ENCODE measurements around the gene CDC14B.

Gene CDC14B

DNA sequence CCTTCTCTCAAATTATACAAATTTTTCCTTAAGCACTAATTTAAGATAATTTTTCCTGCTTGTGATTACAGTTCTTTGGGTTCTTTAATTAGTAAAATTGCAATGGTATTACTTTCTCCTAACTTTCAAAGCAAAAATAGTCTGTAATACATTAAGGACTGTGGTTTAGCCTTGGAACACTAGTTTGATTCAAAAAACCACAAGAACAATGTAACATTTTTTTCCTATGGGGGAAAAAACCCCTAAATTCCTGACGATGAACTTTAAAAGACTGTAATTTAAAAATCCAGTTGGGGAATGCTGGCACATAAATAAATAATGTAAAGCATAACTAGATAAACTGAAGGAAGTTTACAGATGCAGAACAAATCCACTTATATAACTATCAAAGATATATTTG lies 65.3 kb downstream of the CDC14B start:
- Histone ChIP-seq H3K27me3 (ENCODE audit: control insufficient read depth in 1 of 2, insufficient read depth in 1 of 2, low read length in 2 of 2) (no peaks in the 10 kb centered on the region), H3K9ac (ENCODE audit: low read length) (peak overlapping the region; percentile 76), H2AFZ (ENCODE audit: low read depth, low read length) (no peak overlapping the region), H2BK12ac (ENCODE audit: low read length in 2 of 2) (no peak overlapping the region), H3K4ac (ENCODE audit: low read depth in 1 of 2, low read length in 2 of 2) (no peak overlapping the region), H3K27ac (ENCODE audit: low read length, poor library complexity, severe bottlenecking) (no peak overlapping the region), H3K23ac (ENCODE audit: low read length in 2 of 2) (no peak overlapping the region), H3K36me3 (ENCODE audit: control insufficient read depth in 1 of 2, insufficient read depth in 2 of 2, low read depth in 1 of 2, low read length in 2 of 2) (peaks cover 4 to 47% of the 10 kb centered on the region in 2 experiments), H3K14ac (ENCODE audit: low read length in 2 of 2) (no peak overlapping the region), H4K91ac (ENCODE audit: low read length) (no peak overlapping the region), H3K79me1 (replicated peaks; ENCODE audit: low read length, poor library complexity, severe bottlenecking) (peaks cover 10% of the 10 kb centered on the region), H2BK15ac (ENCODE audit: low read depth, poor library complexity, severe bottlenecking) (no peak overlapping the region), H3K9me3 (ENCODE audit: control insufficient read depth, low read length) (no peaks in the 10 kb centered on the region), H2BK120ac (ENCODE audit: low read depth, low read length) (no peak overlapping the region), H3K4me1 (ENCODE audit: control insufficient read depth, insufficient read depth, low read depth, low read length) (peaks cover 9% of the 10 kb centered on the region), H2BK5ac (ENCODE audit: low read depth, low read length, poor library complexity, severe bottlenecking) (no peak overlapping the region), H3K4me2 (ENCODE audit: low read length, poor library complexity, severe bottlenecking) (no peak overlapping the region), H4K8ac (ENCODE audit: low read length) (no peak overlapping the region), H2AK5ac (ENCODE audit: low read length, severe bottlenecking) (no peak overlapping the region), H3K18ac (ENCODE audit: low read depth in 1 of 2, low read length in 2 of 2) (no peak overlapping the region), H3K4me3 (ENCODE audit: insufficient read depth in 1 of 2, low read depth in 1 of 2, low read length in 2 of 2) (no peak overlapping the region)
- no CpG with 5 or more reads among the region's 1 CpG for WGBS
- no peak for DNase-seq

DNA sequence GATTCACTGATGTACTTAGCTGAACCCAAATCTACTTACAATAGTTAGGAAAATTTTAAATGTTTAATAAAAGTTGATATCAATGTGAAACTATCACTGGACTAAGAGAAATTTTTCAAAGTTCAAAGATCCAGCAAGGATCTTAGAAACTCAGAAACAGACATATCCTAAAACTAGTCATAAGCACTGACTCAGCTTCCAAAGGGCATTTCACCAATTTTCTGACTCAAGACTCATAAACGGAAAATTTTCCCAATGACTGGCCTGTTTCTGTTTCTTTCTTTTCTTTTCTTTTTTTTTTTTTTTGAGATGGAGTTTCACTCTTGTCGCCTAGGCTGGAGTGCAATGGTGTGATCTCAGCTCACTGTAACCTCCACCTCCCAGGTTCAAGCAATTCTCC lies 66.6 kb downstream of the CDC14B start:
- peaks cover 9% of the 10 kb centered on the region for H3K4me1 ChIP-seq (ENCODE audit: control insufficient read depth, insufficient read depth, low read depth, low read length)
- peak; percentile 78 for DNase-seq
- WGBS = 20% methylated on average over 1 of the region's 2 CpGs
- H3K27ac ChIP-seq (ENCODE audit: low read length, poor library complexity, severe bottlenecking) = no peak overlapping the region
- no peak overlapping the region for H2AFZ ChIP-seq (ENCODE audit: low read depth, low read length)
- no peak overlapping the region for H4K91ac ChIP-seq (ENCODE audit: low read length)
- H3K14ac ChIP-seq (ENCODE audit: low read length in 2 of 2) = no peak overlapping the region
- H2AK5ac ChIP-seq (ENCODE audit: low read length, severe bottlenecking) = no peak overlapping the region
- H3K27me3 ChIP-seq (ENCODE audit: control insufficient read depth in 1 of 2, insufficient read depth in 1 of 2, low read length in 2 of 2) = no peaks in the 10 kb centered on the region
- H3K36me3 ChIP-seq (ENCODE audit: control insufficient read depth in 1 of 2, insufficient read depth in 2 of 2, low read depth in 1 of 2, low read length in 2 of 2) = peaks cover 4 to 42% of the 10 kb centered on the region in 2 experiments
- no peak overlapping the region for H2BK5ac ChIP-seq (ENCODE audit: low read depth, low read length, poor library complexity, severe bottlenecking)
- H3K9ac ChIP-seq (ENCODE audit: low read length) = peak overlapping the region; percentile 76
- H3K23ac ChIP-seq (ENCODE audit: low read length in 2 of 2) = no peak overlapping the region
- H2BK15ac ChIP-seq (ENCODE audit: low read depth, poor library complexity, severe bottlenecking) = no peak overlapping the region
- H4K8ac ChIP-seq (ENCODE audit: low read length) = no peak overlapping the region
- no peak overlapping the region for H3K18ac ChIP-seq (ENCODE audit: low read depth in 1 of 2, low read length in 2 of 2)
- H3K4me2 ChIP-seq (ENCODE audit: low read length, poor library complexity, severe bottlenecking) = no peak overlapping the region
- peaks cover 10% of the 10 kb centered on the region for H3K79me1 ChIP-seq (replicated peaks; ENCODE audit: low read length, poor library complexity, severe bottlenecking)
- H3K4ac ChIP-seq (ENCODE audit: low read depth in 1 of 2, low read length in 2 of 2) = no peak overlapping the region
- peak overlapping the region in 1 of 2 experiments; percentile 22 for H3K4me3 ChIP-seq (ENCODE audit: insufficient read depth in 1 of 2, low read depth in 1 of 2, low read length in 2 of 2)
- no peak overlapping the region for H2BK12ac ChIP-seq (ENCODE audit: low read length in 2 of 2)
- H3K9me3 ChIP-seq (ENCODE audit: control insufficient read depth, low read length) = no peaks in the 10 kb centered on the region
- H2BK120ac ChIP-seq (ENCODE audit: low read depth, low read length) = no peak overlapping the region

DNA sequence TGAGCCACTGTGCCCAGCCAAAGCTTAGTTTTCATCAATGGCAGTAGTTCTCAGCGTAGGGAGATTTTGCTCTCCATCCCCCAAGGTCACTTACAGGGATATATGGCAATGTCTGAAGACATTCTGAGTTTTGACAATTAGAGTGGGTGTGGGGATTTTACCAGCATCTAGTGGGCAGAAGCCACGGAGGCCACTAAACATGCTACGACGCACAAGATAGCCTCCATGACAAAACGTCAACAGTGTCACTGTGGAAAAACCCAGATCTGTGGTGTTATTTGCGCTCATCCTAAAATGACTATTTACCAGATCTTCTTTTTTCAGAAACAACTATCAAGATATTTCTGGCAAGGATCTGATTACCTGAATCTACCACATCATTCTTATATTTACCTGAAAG lies 68.2 kb downstream of the CDC14B start:
- no peak overlapping the region for H3K9ac ChIP-seq (ENCODE audit: low read length)
- H3K27me3 ChIP-seq (ENCODE audit: control insufficient read depth in 1 of 2, insufficient read depth in 1 of 2, low read length in 2 of 2) = no peaks in the 10 kb centered on the region
- no peak overlapping the region for H3K23ac ChIP-seq (ENCODE audit: low read length in 2 of 2)
- no peak overlapping the region for H2BK15ac ChIP-seq (ENCODE audit: low read depth, poor library complexity, severe bottlenecking)
- H3K14ac ChIP-seq (ENCODE audit: low read length in 2 of 2) = no peak overlapping the region
- WGBS = 97% methylated on average over 6 of the region's 6 CpGs
- no peak overlapping the region for H3K4ac ChIP-seq (ENCODE audit: low read depth in 1 of 2, low read length in 2 of 2)
- no peak overlapping the region for H3K27ac ChIP-seq (ENCODE audit: low read length, poor library complexity, severe bottlenecking)
- H2AFZ ChIP-seq (ENCODE audit: low read depth, low read length) = no peak overlapping the region
- H3K4me1 ChIP-seq (ENCODE audit: control insufficient read depth, insufficient read depth, low read depth, low read length) = peaks cover 5% of the 10 kb centered on the region
- DNase-seq = no peak
- H3K9me3 ChIP-seq (ENCODE audit: control insufficient read depth, low read length) = no peaks in the 10 kb centered on the region
- H3K18ac ChIP-seq (ENCODE audit: low read depth in 1 of 2, low read length in 2 of 2) = no peak overlapping the region
- peaks cover 7% of the 10 kb centered on the region for H3K79me1 ChIP-seq (replicated peaks; ENCODE audit: low read length, poor library complexity, severe bottlenecking)
- H4K8ac ChIP-seq (ENCODE audit: low read length) = no peak overlapping the region
- H2BK12ac ChIP-seq (ENCODE audit: low read length in 2 of 2) = no peak overlapping the region
- H4K91ac ChIP-seq (ENCODE audit: low read length) = no peak overlapping the region
- no peak overlapping the region for H2BK120ac ChIP-seq (ENCODE audit: low read depth, low read length)
- peaks cover 4 to 41% of the 10 kb centered on the region in 2 experiments for H3K36me3 ChIP-seq (ENCODE audit: control insufficient read depth in 1 of 2, insufficient read depth in 2 of 2, low read depth in 1 of 2, low read length in 2 of 2)
- H3K4me2 ChIP-seq (ENCODE audit: low read length, poor library complexity, severe bottlenecking) = no peak overlapping the region
- H2BK5ac ChIP-seq (ENCODE audit: low read depth, low read length, poor library complexity, severe bottlenecking) = no peak overlapping the region
- H2AK5ac ChIP-seq (ENCODE audit: low read length, severe bottlenecking) = no peak overlapping the region
- H3K4me3 ChIP-seq (ENCODE audit: insufficient read depth in 1 of 2, low read depth in 1 of 2, low read length in 2 of 2) = no peak overlapping the region

DNA sequence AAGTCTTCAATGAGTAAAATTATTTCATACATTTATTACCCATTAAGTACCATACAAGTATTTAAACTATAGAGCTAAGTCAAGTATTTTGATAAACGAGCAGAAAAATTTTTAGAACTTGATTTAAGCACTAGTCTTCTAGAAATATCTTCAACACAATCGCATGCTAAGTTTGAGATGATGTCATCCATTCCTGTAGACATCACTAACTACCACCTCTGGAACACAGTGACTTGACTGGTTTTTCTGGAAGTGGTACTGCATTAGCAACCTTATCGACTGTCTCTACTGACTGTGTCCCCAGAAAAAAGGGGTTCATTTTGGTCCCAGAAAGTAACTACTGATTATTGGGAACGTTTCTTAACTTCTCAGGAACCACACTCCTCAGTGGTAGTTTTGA lies 69.0 kb downstream of the CDC14B start:
- H3K18ac ChIP-seq (ENCODE audit: low read depth in 1 of 2, low read length in 2 of 2) = no peak overlapping the region
- H2AK5ac ChIP-seq (ENCODE audit: low read length, severe bottlenecking) = no peak overlapping the region
- H3K4ac ChIP-seq (ENCODE audit: low read depth in 1 of 2, low read length in 2 of 2) = no peak overlapping the region
- H3K4me1 ChIP-seq (ENCODE audit: control insufficient read depth, insufficient read depth, low read depth, low read length) = peaks cover 5% of the 10 kb centered on the region
- no peak overlapping the region for H3K9ac ChIP-seq (ENCODE audit: low read length)
- no peak overlapping the region for H2BK12ac ChIP-seq (ENCODE audit: low read length in 2 of 2)
- H3K79me1 ChIP-seq (replicated peaks; ENCODE audit: low read length, poor library complexity, severe bottlenecking) = peaks cover 10% of the 10 kb centered on the region
- no peak for DNase-seq
- H3K9me3 ChIP-seq (ENCODE audit: control insufficient read depth, low read length) = no peaks in the 10 kb centered on the region
- no peak overlapping the region for H4K91ac ChIP-seq (ENCODE audit: low read length)
- no peak overlapping the region for H3K23ac ChIP-seq (ENCODE audit: low read length in 2 of 2)
- WGBS = 96% methylated on average over 3 of the region's 4 CpGs
- no peaks in the 10 kb centered on the region for H3K27me3 ChIP-seq (ENCODE audit: control insufficient read depth in 1 of 2, insufficient read depth in 1 of 2, low read length in 2 of 2)
- no peak overlapping the region for H2BK120ac ChIP-seq (ENCODE audit: low read depth, low read length)
- no peak overlapping the region for H2BK15ac ChIP-seq (ENCODE audit: low read depth, poor library complexity, severe bottlenecking)
- no peak overlapping the region for H2BK5ac ChIP-seq (ENCODE audit: low read depth, low read length, poor library complexity, severe bottlenecking)
- no peak overlapping the region for H3K14ac ChIP-seq (ENCODE audit: low read length in 2 of 2)
- H3K27ac ChIP-seq (ENCODE audit: low read length, poor library complexity, severe bottlenecking) = no peak overlapping the region
- peaks cover 4 to 48% of the 10 kb centered on the region in 2 experiments for H3K36me3 ChIP-seq (ENCODE audit: control insufficient read depth in 1 of 2, insufficient read depth in 2 of 2, low read depth in 1 of 2, low read length in 2 of 2)
- no peak overlapping the region for H3K4me2 ChIP-seq (ENCODE audit: low read length, poor library complexity, severe bottlenecking)
- H4K8ac ChIP-seq (ENCODE audit: low read length) = no peak overlapping the region
- H3K4me3 ChIP-seq (ENCODE audit: insufficient read depth in 1 of 2, low read depth in 1 of 2, low read length in 2 of 2) = no peak overlapping the region
- H2AFZ ChIP-seq (ENCODE audit: low read depth, low read length) = no peak overlapping the region
